Mammary epithelial cell (primary cell): ENCODE results near the gene IFI16.

Source experiments
- CTCF ChIP-seq, 2 donors: IDR thresholded peaks in 1 of 2; conservative IDR thresholded peaks in 1 of 2; 2 replicates each; pipeline ENCODE4 v1.5.1; 2011 to 2012; ENCODE audit warnings: inconsistent platforms in 2 of 2, low read length in 2 of 2, mild to moderate bottlenecking in 2 of 2, control low read depth in 1 of 2, low read depth in 1 of 2; ENCODE audit not compliant: insufficient read depth in 1 of 2; ENCODE audit errors: extremely low read depth in 1 of 2
- EZH2 ChIP-seq: IDR thresholded peaks from 2 replicates; pipeline ENCODE4 v1.6.1; 2012; ENCODE audit warnings: low read length, inconsistent platforms, borderline replicate concordance

GRCh38 chr1:159055181-159055641 lies 45.5 kb downstream of the IFI16 start:
- TF ChIP-seq EZH2 = no peak
- no peak for TF ChIP-seq CTCF (conservative IDR thresholded peaks at IDR 0.05 in 1 of 2, IDR thresholded peaks at IDR 0.05 in 1 of 2; ENCODE audit: extremely low read depth in 1 of 2, insufficient read depth in 1 of 2, low read depth in 1 of 2, low read length in 2 of 2)
